HepG2 (cell line): ENCODE data around the gene CTSA. TPM values are rescaled to one million over a fixed set of nuclear protein-coding genes. Genes with fewer than 3 reads are reported as not detected.

ENCODE experiments used
- CHCHD3 ChIP-seq: sonication (generic); formaldehyde crosslinking; IDR thresholded peaks from 2 replicates; pipeline ENCODE4 v1.8.0; 2022; ENCODE audit warnings: mild to moderate bottlenecking, missing genetic modification reagents, moderate library complexity
- ETV5 ChIP-seq: IDR thresholded peaks from 2 replicates; pipeline ENCODE4 v1.6.1; 2018; ENCODE audit warnings: missing biosample characterization, missing genetic modification reagents, inconsistent platforms, borderline replicate concordance
- KLF9 ChIP-seq: IDR thresholded peaks from 2 replicates; pipeline ENCODE4 v1.6.1; 2016; ENCODE audit warnings: low read depth
- MIER3 ChIP-seq: IDR thresholded peaks from 2 replicates; pipeline ENCODE4 v1.6.1; 2016; ENCODE audit warnings: missing compliant biosample characterization, borderline replicate concordance
- ONECUT2 ChIP-seq: sonication (generic); formaldehyde crosslinking; IDR thresholded peaks from 2 replicates; pipeline ENCODE4 v1.4.0; 2020; ENCODE audit warnings: missing genetic modification reagents
- POLR2A ChIP-seq, 2 experiments: IDR thresholded peaks; 2 replicates each; pipeline ENCODE4 v1.6.1; 2011; ENCODE audit warnings: low read depth in 2 of 2, low read length in 2 of 2, mild to moderate bottlenecking in 1 of 2, moderate library complexity in 1 of 2; ENCODE audit not compliant: insufficient read depth in 1 of 2
- PRMT3 ChIP-seq: sonication (generic); formaldehyde crosslinking; IDR thresholded peaks from 2 replicates; pipeline ENCODE4 v1.8.1; 2022; ENCODE audit warnings: low read depth, mild to moderate bottlenecking, moderate library complexity, missing genetic modification reagents, borderline replicate concordance
- RFX1 ChIP-seq: fragments of 450-650 bp; IDR thresholded peaks from 2 replicates; pipeline ENCODE4 v1.6.1; 2017
- SNAPC5 ChIP-seq: sonication (generic); formaldehyde crosslinking; IDR thresholded peaks from 2 replicates; pipeline ENCODE4 v1.8.1; 2023; ENCODE audit warnings: mild to moderate bottlenecking, missing genetic modification reagents, borderline replicate concordance
- ZBTB25 ChIP-seq: IDR thresholded peaks from 2 replicates; pipeline ENCODE4 v1.6.1; 2018; ENCODE audit warnings: missing genetic modification reagents
- ZBTB38 ChIP-seq: sonication (generic); formaldehyde crosslinking; IDR thresholded peaks from 2 replicates; pipeline ENCODE4 v1.5.1; 2020; ENCODE audit warnings: mild to moderate bottlenecking, missing genetic modification reagents
- ZFP41 ChIP-seq: sonication (generic); formaldehyde crosslinking; IDR thresholded peaks from 2 replicates; pipeline ENCODE4 v1.4.0; 2020; ENCODE audit warnings: mild to moderate bottlenecking, missing genetic modification reagents, borderline replicate concordance
- ZNF225 ChIP-seq: sonication (generic); formaldehyde crosslinking; IDR thresholded peaks from 2 replicates; pipeline ENCODE4 v1.4.0; 2020; ENCODE audit warnings: mild to moderate bottlenecking, missing genetic modification reagents
- ZNF552 ChIP-seq: sonication (generic); formaldehyde crosslinking; IDR thresholded peaks from 2 replicates; pipeline ENCODE4 v1.9.0; 2022; ENCODE audit warnings: missing genetic modification reagents, mild to moderate bottlenecking, borderline replicate concordance
- ZNF558 ChIP-seq: sonication (generic); formaldehyde crosslinking; IDR thresholded peaks from 2 replicates; pipeline ENCODE4 v1.9.0; 2022; ENCODE audit warnings: mild to moderate bottlenecking, missing genetic modification reagents, borderline replicate concordance
- ZNF572 ChIP-seq: sonication (generic); formaldehyde crosslinking; IDR thresholded peaks from 2 replicates; pipeline ENCODE4 v1.5.1; 2020; ENCODE audit warnings: mild to moderate bottlenecking, missing genetic modification reagents
- ZNF770 ChIP-seq: sonication (generic); formaldehyde crosslinking; IDR thresholded peaks from 2 replicates; pipeline ENCODE4 v1.5.0; 2020; ENCODE audit warnings: mild to moderate bottlenecking, missing genetic modification reagents
- ZSCAN20 ChIP-seq: sonication (generic); formaldehyde crosslinking; IDR thresholded peaks from 2 replicates; pipeline ENCODE4 v1.4.0; 2020; ENCODE audit warnings: missing genetic modification reagents, mild to moderate bottlenecking, borderline replicate concordance
- polyA plus RNA-seq, 8 experiments: library from polyadenylated mRNA; depleted of rRNA in 3 of 8; stranded (reverse) in 7 of 8; unstranded in 1 of 8; fragments of >200 nt; fragmentation: Illumina TruSeq in 4 of 8; extraction: Trizol in 4 of 8; gene quantifications; 2 replicates each; pipeline versions ENCODE4 v1.2.1 to v1.2.3, GENCODE V29; 2011 to 2016; ENCODE audit warnings: low read depth in 4 of 8, missing spikeins in 1 of 8, mixed read lengths in 1 of 8; ENCODE audit not compliant: insufficient read depth in 1 of 8
- total RNA-seq, 5 experiments: library from RNA; depleted of rRNA; stranded (reverse); fragments of >200 nt; fragmentation: Illumina TruSeq; extraction: Trizol; gene quantifications; 2 replicates each; pipeline ENCODE4 v1.2.3, GENCODE V29; 2016; ENCODE audit warnings: low read depth in 1 of 5
- TF ChIP-seq, protein P1 (sequence below), 2 experiments: IDR thresholded peaks; 2 replicates each; pipeline ENCODE4 v1.6.1; 2011 to 2012; ENCODE audit warnings: low read length in 2 of 2, borderline replicate concordance in 1 of 2, low read depth in 1 of 2, mild to moderate bottlenecking in 1 of 2, moderate library complexity in 1 of 2
- TF ChIP-seq, protein P2 (sequence below): sonication (generic); formaldehyde crosslinking; IDR thresholded peaks from 2 replicates; pipeline ENCODE4 v1.9.0; 2021; ENCODE audit warnings: missing genetic modification reagents, mild to moderate bottlenecking, borderline replicate concordance

Gene CTSA
- total and polyA plus RNA-seq, 2 of the 13 experiments (the other 11 are each of a cell fraction or from before 2014, with no cell fraction given): 202 to 231 TPM

GRCh38 chr20:45921337-45922189, 30.4 kb downstream of the CTSA start (continued):
- TF ChIP-seq, protein P1, sequence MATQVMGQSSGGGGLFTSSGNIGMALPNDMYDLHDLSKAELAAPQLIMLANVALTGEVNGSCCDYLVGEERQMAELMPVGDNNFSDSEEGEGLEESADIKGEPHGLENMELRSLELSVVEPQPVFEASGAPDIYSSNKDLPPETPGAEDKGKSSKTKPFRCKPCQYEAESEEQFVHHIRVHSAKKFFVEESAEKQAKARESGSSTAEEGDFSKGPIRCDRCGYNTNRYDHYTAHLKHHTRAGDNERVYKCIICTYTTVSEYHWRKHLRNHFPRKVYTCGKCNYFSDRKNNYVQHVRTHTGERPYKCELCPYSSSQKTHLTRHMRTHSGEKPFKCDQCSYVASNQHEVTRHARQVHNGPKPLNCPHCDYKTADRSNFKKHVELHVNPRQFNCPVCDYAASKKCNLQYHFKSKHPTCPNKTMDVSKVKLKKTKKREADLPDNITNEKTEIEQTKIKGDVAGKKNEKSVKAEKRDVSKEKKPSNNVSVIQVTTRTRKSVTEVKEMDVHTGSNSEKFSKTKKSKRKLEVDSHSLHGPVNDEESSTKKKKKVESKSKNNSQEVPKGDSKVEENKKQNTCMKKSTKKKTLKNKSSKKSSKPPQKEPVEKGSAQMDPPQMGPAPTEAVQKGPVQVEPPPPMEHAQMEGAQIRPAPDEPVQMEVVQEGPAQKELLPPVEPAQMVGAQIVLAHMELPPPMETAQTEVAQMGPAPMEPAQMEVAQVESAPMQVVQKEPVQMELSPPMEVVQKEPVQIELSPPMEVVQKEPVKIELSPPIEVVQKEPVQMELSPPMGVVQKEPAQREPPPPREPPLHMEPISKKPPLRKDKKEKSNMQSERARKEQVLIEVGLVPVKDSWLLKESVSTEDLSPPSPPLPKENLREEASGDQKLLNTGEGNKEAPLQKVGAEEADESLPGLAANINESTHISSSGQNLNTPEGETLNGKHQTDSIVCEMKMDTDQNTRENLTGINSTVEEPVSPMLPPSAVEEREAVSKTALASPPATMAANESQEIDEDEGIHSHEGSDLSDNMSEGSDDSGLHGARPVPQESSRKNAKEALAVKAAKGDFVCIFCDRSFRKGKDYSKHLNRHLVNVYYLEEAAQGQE (IDR thresholded peaks at IDR 0.05; ENCODE audit: borderline replicate concordance in 1 of 2, low read depth in 1 of 2, low read length in 2 of 2): no peak
- TF ChIP-seq ZSCAN20 (CRISPR knock-in tag): no peak
- no peak for TF ChIP-seq SNAPC5 (CRISPR knock-in tag)
- TF ChIP-seq ZNF558: no peak
- no peak for TF ChIP-seq ZBTB25 (CRISPR knock-in tag)
- no peak for TF ChIP-seq ZNF225
- TF ChIP-seq ZNF770 (CRISPR knock-in tag): peak; percentile 94
- no peak for TF ChIP-seq KLF9
- 0 out of 2 replicates have a peak, but pooled peaks have one; percentile 40 for TF ChIP-seq ZNF572
- TF ChIP-seq, protein P2, sequence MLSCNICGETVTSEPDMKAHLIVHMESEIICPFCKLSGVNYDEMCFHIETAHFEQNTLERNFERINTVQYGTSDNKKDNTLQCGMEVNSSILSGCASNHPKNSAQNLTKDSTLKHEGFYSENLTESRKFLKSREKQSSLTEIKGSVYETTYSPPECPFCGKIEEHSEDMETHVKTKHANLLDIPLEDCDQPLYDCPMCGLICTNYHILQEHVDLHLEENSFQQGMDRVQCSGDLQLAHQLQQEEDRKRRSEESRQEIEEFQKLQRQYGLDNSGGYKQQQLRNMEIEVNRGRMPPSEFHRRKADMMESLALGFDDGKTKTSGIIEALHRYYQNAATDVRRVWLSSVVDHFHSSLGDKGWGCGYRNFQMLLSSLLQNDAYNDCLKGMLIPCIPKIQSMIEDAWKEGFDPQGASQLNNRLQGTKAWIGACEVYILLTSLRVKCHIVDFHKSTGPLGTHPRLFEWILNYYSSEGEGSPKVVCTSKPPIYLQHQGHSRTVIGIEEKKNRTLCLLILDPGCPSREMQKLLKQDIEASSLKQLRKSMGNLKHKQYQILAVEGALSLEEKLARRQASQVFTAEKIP (CRISPR knock-in tag): no peak
- TF ChIP-seq POLR2A (IDR thresholded peaks at IDR 0.05; ENCODE audit: insufficient read depth in 1 of 2, low read depth in 2 of 2, low read length in 2 of 2): no peak
- TF ChIP-seq MIER3: 0 out of 2 replicates have a peak, but pooled peaks have one; percentile 29
- TF ChIP-seq ONECUT2 (CRISPR knock-in tag): no peak
- no peak for TF ChIP-seq RFX1
- TF ChIP-seq ZNF552: no peak
- TF ChIP-seq CHCHD3 (CRISPR knock-in tag): no peak
- TF ChIP-seq ZBTB38: 0 out of 2 replicates have a peak, but pooled peaks have one; percentile 21
- no peak for TF ChIP-seq ZFP41 (CRISPR knock-in tag)
- no peak for TF ChIP-seq ETV5 (CRISPR knock-in tag)
- TF ChIP-seq PRMT3 (CRISPR knock-in tag): no peak
